Mesenchymal stem cell (in vitro differentiated cells and primary cell): ENCODE measurements around the gene PRSS27.

Experiments
- DNase-seq: peaks from one replicate; pipeline ENCODE4 v3.0.0-alpha.2; 2013
- H2AFZ ChIP-seq: one replicate; pipeline ENCODE4 v1.6.1; 2013; ENCODE audit warnings: low read depth, mild to moderate bottlenecking, control low read depth, inconsistent platforms, low read length, moderate library complexity
- H2AK5ac ChIP-seq: 2 replicates; pipeline ENCODE4 v1.6.1; 2013; ENCODE audit warnings: low read length, moderate library complexity, mild to moderate bottlenecking, inconsistent platforms; ENCODE audit not compliant: severe bottlenecking
- H2BK120ac ChIP-seq: one replicate; pipeline ENCODE4 v1.6.1; 2013; ENCODE audit warnings: low read depth, mild to moderate bottlenecking, inconsistent platforms, low read length, moderate library complexity
- H2BK12ac ChIP-seq, 2 experiments: one replicate each; pipeline ENCODE4 v1.6.1; 2013; ENCODE audit warnings: inconsistent platforms in 2 of 2, low read length in 2 of 2, mild to moderate bottlenecking in 2 of 2, moderate library complexity in 2 of 2, control low read depth in 1 of 2
- H2BK15ac ChIP-seq: one replicate; pipeline ENCODE4 v1.6.1; 2013; ENCODE audit warnings: mild to moderate bottlenecking, low read depth, inconsistent platforms; ENCODE audit not compliant: poor library complexity, severe bottlenecking
- H2BK5ac ChIP-seq: 2 replicates; pipeline ENCODE4 v1.6.1; 2013; ENCODE audit warnings: low read depth, mild to moderate bottlenecking, low read length, control low read depth, inconsistent platforms; ENCODE audit not compliant: poor library complexity, severe bottlenecking
- H3K14ac ChIP-seq, 2 experiments: one replicate each; pipeline ENCODE4 v1.6.1; 2013; ENCODE audit warnings: inconsistent platforms in 2 of 2, low read length in 2 of 2, control low read depth in 1 of 2, mild to moderate bottlenecking in 1 of 2, moderate library complexity in 1 of 2
- H3K18ac ChIP-seq, 2 experiments: one replicate each; pipeline ENCODE4 v1.6.1; 2013; ENCODE audit warnings: inconsistent platforms in 2 of 2, low read length in 2 of 2, control low read depth in 1 of 2, low read depth in 1 of 2, mild to moderate bottlenecking in 1 of 2
- H3K23ac ChIP-seq, 2 experiments: one replicate each; pipeline ENCODE4 v1.6.1; 2013; ENCODE audit warnings: inconsistent platforms in 2 of 2, low read length in 2 of 2, mild to moderate bottlenecking in 2 of 2, moderate library complexity in 2 of 2, control low read depth in 1 of 2
- H3K27ac ChIP-seq: 2 replicates; pipeline ENCODE4 v1.5.1; 2013; ENCODE audit warnings: mild to moderate bottlenecking, moderate library complexity, low read length, control low read depth, inconsistent platforms; ENCODE audit not compliant: poor library complexity, severe bottlenecking
- H3K27me3 ChIP-seq, 2 experiments: 2 replicates each; pipeline versions ENCODE4 v1.6.1 to v1.7.0; 2013; ENCODE audit warnings: low read length in 2 of 2, mild to moderate bottlenecking in 2 of 2, moderate library complexity in 2 of 2, control low read depth in 1 of 2, inconsistent platforms in 1 of 2; ENCODE audit not compliant: control insufficient read depth in 1 of 2, insufficient read depth in 1 of 2
- H3K36me3 ChIP-seq, 2 experiments: 2 replicates each; pipeline versions ENCODE4 v1.6.1 to v1.7.0; 2013; ENCODE audit warnings: low read length in 2 of 2, control low read depth in 1 of 2, inconsistent platforms in 1 of 2, low read depth in 1 of 2, mild to moderate bottlenecking in 1 of 2; ENCODE audit not compliant: insufficient read depth in 2 of 2, control insufficient read depth in 1 of 2
- H3K4ac ChIP-seq, 2 experiments: one replicate each; pipeline ENCODE4 v1.6.1; 2013; ENCODE audit warnings: inconsistent platforms in 2 of 2, low read length in 2 of 2, mild to moderate bottlenecking in 2 of 2, moderate library complexity in 2 of 2, control low read depth in 1 of 2, low read depth in 1 of 2
- H3K4me1 ChIP-seq: 2 replicates; pipeline ENCODE4 v1.6.1; 2013; ENCODE audit warnings: low read depth, low read length, control low read depth; ENCODE audit not compliant: control insufficient read depth, insufficient read depth
- H3K4me2 ChIP-seq: 2 replicates; pipeline ENCODE4 v1.6.1; 2013; ENCODE audit warnings: low read length, mild to moderate bottlenecking, inconsistent platforms; ENCODE audit not compliant: poor library complexity, severe bottlenecking
- H3K4me3 ChIP-seq, 2 experiments: 2 replicates each; pipeline versions ENCODE4 v1.5.1 to v1.7.0; 2013; ENCODE audit warnings: low read length in 2 of 2, mild to moderate bottlenecking in 2 of 2, control low read depth in 1 of 2, low read depth in 1 of 2; ENCODE audit not compliant: insufficient read depth in 1 of 2
- H3K79me1 ChIP-seq: replicated peaks from 2 replicates; pipeline ENCODE4 v1.6.1; 2013; ENCODE audit warnings: mild to moderate bottlenecking, control low read depth, low read length, inconsistent platforms; ENCODE audit not compliant: poor library complexity, severe bottlenecking
- H3K9ac ChIP-seq: 2 replicates; pipeline ENCODE4 v1.7.0; 2013; ENCODE audit warnings: mild to moderate bottlenecking, low read length, moderate library complexity
- H3K9me3 ChIP-seq: 2 replicates; pipeline ENCODE4 v1.7.0; 2013; ENCODE audit warnings: mild to moderate bottlenecking, low read length; ENCODE audit not compliant: control insufficient read depth
- H4K8ac ChIP-seq: one replicate; pipeline ENCODE4 v1.6.1; 2013; ENCODE audit warnings: inconsistent platforms, mild to moderate bottlenecking, low read length, moderate library complexity
- H4K91ac ChIP-seq: one replicate; pipeline ENCODE4 v1.6.1; 2013; ENCODE audit warnings: mild to moderate bottlenecking, low read length, inconsistent platforms
- WGBS: methylation state at CpG from one replicate; pipeline ENCODE4 v1.1.7; 2013; ENCODE audit warnings: mixed read lengths; 5-methylcytosine and 5-hydroxymethylcytosine counted together

PRSS27 gene

DNA sequence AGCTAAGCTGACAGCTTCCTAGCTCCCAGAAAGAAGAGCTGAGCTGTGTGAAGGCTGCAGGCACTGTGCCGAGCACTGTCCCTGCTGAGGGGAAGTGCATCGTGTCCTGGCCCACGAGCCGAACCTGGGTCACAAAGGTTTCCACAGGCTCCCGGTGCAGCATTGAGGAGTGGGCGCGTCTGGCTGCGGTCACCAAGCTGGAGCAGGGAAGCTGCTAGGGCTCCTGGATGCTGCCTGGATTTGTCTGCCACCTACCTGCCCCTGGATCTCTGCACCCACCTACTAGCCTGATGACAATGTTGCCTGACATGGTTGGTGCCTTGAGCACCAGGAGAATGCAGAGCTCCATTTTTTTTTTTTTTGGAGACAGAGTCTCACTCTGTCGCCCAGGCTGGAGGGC, 25.9 kb upstream of the PRSS27 start:
- H3K9ac ChIP-seq: no peak overlapping the region
- no peak overlapping the region for H2BK120ac ChIP-seq
- no peak overlapping the region for H3K23ac ChIP-seq
- H2AK5ac ChIP-seq: no peak overlapping the region
- H2BK5ac ChIP-seq: no peak overlapping the region
- no peak overlapping the region for H2BK12ac ChIP-seq
- H3K4me1 ChIP-seq: peaks cover 2% of the 10 kb centered on the region
- H3K4me3 ChIP-seq: no peak overlapping the region
- 94% methylated on average over 9 of the region's 9 CpGs for WGBS
- peaks cover 0 to 8% of the 10 kb centered on the region in 2 experiments for H3K27me3 ChIP-seq
- H3K79me1 ChIP-seq: peaks cover 6% of the 10 kb centered on the region
- H3K27ac ChIP-seq: no peak overlapping the region
- no peak overlapping the region for H2BK15ac ChIP-seq
- H4K8ac ChIP-seq: no peak overlapping the region
- no peak overlapping the region for H3K4ac ChIP-seq
- H3K14ac ChIP-seq: no peak overlapping the region
- no peak overlapping the region for H4K91ac ChIP-seq
- no peak for DNase-seq
- peaks cover 5 to 7% of the 10 kb centered on the region in 2 experiments for H3K36me3 ChIP-seq
- no peaks in the 10 kb centered on the region for H3K9me3 ChIP-seq
- no peak overlapping the region for H3K4me2 ChIP-seq
- no peak overlapping the region for H3K18ac ChIP-seq
- no peak overlapping the region for H2AFZ ChIP-seq

GRCh38 chr16:2745116-2745890, 25.3 kb upstream of the PRSS27 start:
- Histone ChIP-seq H3K79me1 (peaks cover 2% of the 10 kb centered on the region), H2BK15ac (no peak overlapping the region), H3K9me3 (no peaks in the 10 kb centered on the region), H3K9ac (no peak overlapping the region), H4K8ac (no peak overlapping the region), H2BK5ac (no peak overlapping the region), H2BK12ac (no peak overlapping the region), H3K14ac (no peak overlapping the region), H3K4me2 (no peak overlapping the region), H3K27ac (no peak overlapping the region), H2AK5ac (no peak overlapping the region), H3K27me3 (peaks cover 0 to 14% of the 10 kb centered on the region in 2 experiments), H3K4ac (no peak overlapping the region), H4K91ac (peak overlapping the region; percentile 32), H2AFZ (no peak overlapping the region), H3K4me3 (no peak overlapping the region), H3K4me1 (peaks cover 2% of the 10 kb centered on the region), H3K18ac (no peak overlapping the region), H3K23ac (no peak overlapping the region), H3K36me3 (peaks cover 5 to 7% of the 10 kb centered on the region in 2 experiments), H2BK120ac (no peak overlapping the region)
- DNase-seq: no peak
- 86% methylated on average over 14 of the region's 15 CpGs for WGBS

GRCh38 chr16:2744711-2745110, 24.7 kb upstream of the PRSS27 start:
- 97% methylated on average over 6 of the region's 6 CpGs for WGBS
- no peak overlapping the region for H3K14ac ChIP-seq
- H3K4me1 ChIP-seq: peaks cover 5% of the 10 kb centered on the region

GRCh38 chr16:2743007-2743810, 23.2 kb upstream of the PRSS27 start:
- Histone ChIP-seq H3K4me3 (no peak overlapping the region), H2BK120ac (no peak overlapping the region), H3K18ac (no peak overlapping the region), H3K9ac (no peak overlapping the region), H3K9me3 (no peaks in the 10 kb centered on the region), H3K79me1 (no peaks in the 10 kb centered on the region), H3K4me2 (no peak overlapping the region), H2BK15ac (no peak overlapping the region), H4K8ac (no peak overlapping the region), H2BK12ac (no peak overlapping the region), H3K27me3 (peaks cover 4 to 16% of the 10 kb centered on the region in 2 experiments), H3K23ac (no peak overlapping the region), H4K91ac (no peak overlapping the region), H3K36me3 (no peaks in the 10 kb centered on the region), H3K27ac (no peak overlapping the region), H3K4ac (no peak overlapping the region), H3K14ac (no peak overlapping the region), H2BK5ac (no peak overlapping the region), H3K4me1 (peaks cover 7% of the 10 kb centered on the region), H2AFZ (no peak overlapping the region), H2AK5ac (no peak overlapping the region)
- DNase-seq: no peak
- 87% methylated on average over 16 of the region's 19 CpGs for WGBS

More at GRCh38 chr16:2744711-2745110, 24.7 kb upstream of the PRSS27 start:
- Histone ChIP-seq H2BK120ac (no peak overlapping the region), H2BK12ac (no peak overlapping the region), H3K23ac (no peak overlapping the region), H2AK5ac (no peak overlapping the region), H3K4me2 (no peak overlapping the region), H4K8ac (peak overlapping the region; percentile 25), H2BK15ac (no peak overlapping the region), H3K27me3 (peaks cover 0 to 16% of the 10 kb centered on the region in 2 experiments), H3K9ac (no peak overlapping the region), H4K91ac (no peak overlapping the region), H2AFZ (no peak overlapping the region), H2BK5ac (no peak overlapping the region), H3K36me3 (peaks cover 4% of the 10 kb centered on the region in 2 experiments), H3K27ac (no peak overlapping the region), H3K18ac (no peak overlapping the region), H3K79me1 (no peaks in the 10 kb centered on the region), H3K4ac (no peak overlapping the region), H3K9me3 (no peaks in the 10 kb centered on the region), H3K4me3 (no peak overlapping the region)
- no peak for DNase-seq
